Lower leg skin (tissue), 3 donors: ENCODE data around the gene LSM4.

ENCODE experiments used
- CTCF ChIP-seq, 3 donors: fragments of 450-650 bp; IDR thresholded peaks; one replicate each; pipeline ENCODE4 v1.5.1; 2016; ENCODE audit warnings: antibody characterized with exemption in 3 of 3, mild to moderate bottlenecking in 3 of 3, moderate library complexity in 2 of 3
- POLR2A ChIP-seq, 2 donors: fragments of 450-650 bp; IDR thresholded peaks; one replicate each; pipeline ENCODE4 v1.6.1; 2016 to 2017; ENCODE audit warnings: antibody characterized with exemption in 2 of 2, mild to moderate bottlenecking in 1 of 2, moderate library complexity in 1 of 2

DNA sequence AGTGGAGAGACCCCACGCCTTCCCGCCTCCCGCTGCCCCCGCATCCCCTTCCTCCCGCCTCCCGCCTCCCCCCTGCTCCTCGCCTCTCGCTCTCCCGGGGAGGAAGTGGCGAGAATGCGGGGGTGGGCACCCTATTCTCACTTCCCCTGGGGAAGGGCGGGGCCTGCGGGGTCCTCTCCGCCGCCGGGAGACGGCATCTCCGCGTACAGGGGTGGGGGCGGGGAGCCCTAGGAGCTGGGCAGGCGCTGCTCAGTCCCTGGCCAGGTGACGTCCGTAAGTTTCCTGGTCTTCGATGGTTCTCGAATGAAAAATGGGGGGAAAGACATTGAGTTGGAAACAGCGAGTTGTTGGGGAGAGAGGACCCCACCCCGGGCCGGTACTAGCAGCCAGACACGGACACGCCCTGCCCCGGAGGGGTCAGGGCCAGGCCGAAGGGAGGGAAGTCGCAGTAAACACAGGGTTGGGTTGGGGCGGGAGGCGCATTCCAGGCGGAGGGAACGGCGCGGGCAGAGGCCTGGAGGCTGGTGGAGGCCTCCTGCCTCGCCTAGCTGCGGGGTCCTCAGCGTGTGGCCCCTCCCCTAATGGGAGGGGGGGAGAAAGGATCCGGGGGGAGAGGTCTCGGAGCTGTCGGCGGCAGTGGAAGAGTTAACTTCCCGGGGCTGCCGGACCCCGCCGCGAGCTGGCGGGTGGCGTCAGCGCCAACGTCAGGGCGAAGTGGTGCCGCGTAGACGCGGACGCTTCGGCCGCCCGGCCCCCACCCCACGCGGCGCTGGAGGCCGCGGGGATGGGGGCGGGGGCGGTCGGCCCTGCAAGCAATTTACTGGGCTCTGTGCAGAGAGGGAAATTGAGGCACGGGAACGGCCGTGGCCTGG lies 31.1 kb downstream of the LSM4 start:
- TF ChIP-seq POLR2A (IDR thresholded peaks at IDR 0.05) (no peak), CTCF (IDR thresholded peaks at IDR 0.05) (no peak)
